NCI-H1417 treated with DMSO at 0.1 percent for 48 hours (cell line): Measurements from ENCODE around the gene IQGAP2.

ENCODE experiments used
- DNase-seq: peaks from one replicate; lab custom pipeline; 2025; lab: John Stamatoyannopoulos, UW

IQGAP2 gene

DNA sequence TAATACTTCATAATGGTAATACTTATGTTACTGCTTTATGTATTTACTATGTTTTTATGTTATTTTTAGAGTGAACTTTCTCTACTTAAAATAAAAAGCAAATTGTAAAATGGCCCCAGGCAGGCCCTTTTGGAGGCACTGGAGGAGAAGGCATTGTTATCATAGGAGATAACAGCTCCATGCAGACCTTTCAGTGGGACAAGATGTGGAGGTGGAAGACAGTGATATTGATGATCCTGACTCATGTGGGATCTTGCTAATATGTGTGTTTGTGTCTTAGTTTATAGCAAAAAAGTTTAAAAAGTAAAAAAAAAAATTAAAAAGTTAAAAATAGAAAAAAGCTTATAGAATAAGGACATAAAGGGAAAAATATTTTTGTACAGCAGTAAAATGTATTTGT is 74.5 kb downstream of the IQGAP2 start:
- DNase-seq, result no peak

- DNase-seq, result no peak
These were observed 76.2 kb downstream of the IQGAP2 start for GRCh38 chr5:76479281-76479680.

- DNase-seq, result no peak
These were observed 77.0 kb downstream of the IQGAP2 start for GRCh38 chr5:76479973-76480667.

DNA sequence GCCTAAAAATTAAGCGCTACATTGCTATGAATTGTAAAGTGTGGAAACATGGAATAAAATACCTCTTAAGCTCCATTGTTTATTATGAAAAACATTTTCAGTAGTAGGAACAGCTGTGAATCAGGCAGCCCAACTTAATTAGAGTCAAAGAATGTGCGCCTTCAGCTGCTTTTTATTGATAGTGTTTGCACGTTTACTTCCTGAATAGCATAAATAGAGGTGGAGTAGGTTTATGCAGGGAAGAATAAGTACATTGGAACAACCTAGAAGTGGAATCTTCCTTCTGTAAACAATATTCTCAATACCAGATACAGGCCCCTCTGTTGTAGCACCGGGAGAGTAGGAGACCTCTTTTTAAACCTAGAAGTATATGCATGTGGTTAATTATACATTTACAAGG is 79.9 kb downstream of the IQGAP2 start:
- no peak for DNase-seq

GRCh38 chr5:76483433-76483832 is 80.3 kb downstream of the IQGAP2 start:
- no peak for DNase-seq

DNA sequence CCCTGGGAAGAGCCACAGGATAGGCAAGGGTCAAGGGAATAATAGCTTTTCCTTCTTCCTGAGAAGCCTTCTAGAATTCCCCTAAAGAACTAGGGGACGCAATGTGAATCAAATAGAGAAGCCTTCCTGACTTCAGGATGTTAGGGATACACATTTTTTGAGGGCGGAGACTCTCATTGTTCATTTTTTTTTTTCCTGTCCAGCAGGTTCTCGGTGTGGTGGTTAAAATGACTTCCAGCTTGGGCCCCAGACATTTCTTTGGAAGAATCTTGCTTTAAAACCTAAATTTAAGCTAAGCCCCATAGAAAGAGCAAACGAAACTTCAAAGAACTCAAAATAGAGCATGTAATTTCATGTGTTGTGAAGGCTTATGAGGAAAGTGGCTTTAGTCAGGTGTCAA is 80.8 kb downstream of the IQGAP2 start:
- no peak for DNase-seq

GRCh38 chr5:76485511-76485910 is 82.4 kb downstream of the IQGAP2 start:
- DNase-seq, result no peak

DNA sequence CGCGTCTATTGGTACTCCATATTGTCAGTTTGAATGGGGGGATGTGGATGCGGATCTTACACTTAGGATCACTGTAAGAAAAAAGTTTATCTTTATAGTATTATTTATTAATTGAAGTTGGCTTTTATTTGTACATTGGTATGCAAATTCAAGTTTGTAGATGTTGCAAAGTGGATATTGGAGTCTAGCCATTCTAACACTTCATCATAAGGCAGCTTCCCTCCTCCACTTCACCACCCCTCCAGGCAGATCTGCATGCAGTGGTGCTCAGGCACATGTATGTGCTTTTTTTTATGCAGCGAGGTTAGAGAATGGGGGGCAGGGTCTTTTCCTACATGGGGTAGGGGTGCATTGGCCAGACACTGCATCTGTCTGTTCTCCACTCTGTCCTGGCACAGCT is 84.3 kb downstream of the IQGAP2 start:
- no peak for DNase-seq

DNA sequence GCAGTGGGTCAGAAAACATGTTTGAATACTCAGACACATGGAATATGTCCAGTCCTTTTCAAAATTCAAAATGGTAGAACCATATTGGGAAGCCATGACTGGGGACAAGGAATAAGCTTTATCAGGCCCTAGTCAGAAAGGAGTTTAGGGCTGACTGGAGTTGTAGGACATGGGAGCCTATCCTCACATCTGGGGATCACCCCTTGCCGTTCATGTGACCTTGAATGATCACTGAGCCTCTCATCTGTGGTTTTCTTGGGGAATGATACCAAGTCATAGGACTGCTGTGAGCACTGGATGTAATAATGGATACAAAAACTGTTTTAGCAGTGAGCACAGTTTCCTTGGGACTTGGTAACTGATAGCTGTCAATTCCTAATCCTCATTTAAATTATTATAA is 84.7 kb downstream of the IQGAP2 start:
- no peak for DNase-seq

DNA sequence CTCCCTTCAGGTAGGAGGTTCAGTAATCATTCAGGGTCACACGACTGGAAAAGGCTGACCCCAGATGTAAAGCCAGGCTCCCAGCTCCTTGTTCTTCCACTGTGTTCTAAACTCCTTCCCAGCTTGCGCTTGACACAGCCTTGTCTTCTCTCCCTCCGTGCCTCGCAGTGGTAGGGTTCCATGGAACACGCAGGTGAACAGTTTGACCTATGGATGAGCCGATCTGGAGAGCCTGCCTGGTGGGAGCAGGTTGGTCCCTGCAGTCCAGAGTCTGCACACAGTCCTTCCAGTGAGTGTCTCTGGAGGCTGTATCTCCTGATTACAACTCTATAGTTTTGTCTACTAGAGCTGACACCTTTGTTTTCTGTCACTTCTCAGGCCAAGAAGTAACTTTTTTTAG is 85.9 kb downstream of the IQGAP2 start:
- no peak for DNase-seq

- no peak for DNase-seq
These were observed 87.0 kb downstream of the IQGAP2 start for GRCh38 chr5:76489877-76490688.

DNA sequence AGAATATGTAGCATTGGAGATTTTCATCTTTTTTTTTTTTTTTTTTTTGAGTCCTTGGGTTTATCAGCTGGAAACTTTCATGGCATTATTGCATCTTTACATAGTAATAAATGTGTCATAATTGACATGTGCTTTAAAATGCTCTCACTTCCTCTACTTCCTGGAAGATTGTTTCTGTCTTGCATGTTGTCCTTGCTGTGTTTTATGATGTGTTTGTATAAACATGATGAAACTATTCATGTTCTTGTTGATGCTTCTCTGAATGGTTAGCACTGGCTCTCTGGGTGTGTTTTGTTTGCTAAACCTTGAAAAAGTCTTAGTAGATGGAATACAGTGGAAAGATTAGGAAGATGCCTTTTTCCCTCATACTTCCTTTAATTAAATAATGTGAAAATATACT is 87.9 kb downstream of the IQGAP2 start:
- DNase-seq, result no peak

- no peak for DNase-seq
These were observed 89.7 kb downstream of the IQGAP2 start for GRCh38 chr5:76492819-76493189.

DNA sequence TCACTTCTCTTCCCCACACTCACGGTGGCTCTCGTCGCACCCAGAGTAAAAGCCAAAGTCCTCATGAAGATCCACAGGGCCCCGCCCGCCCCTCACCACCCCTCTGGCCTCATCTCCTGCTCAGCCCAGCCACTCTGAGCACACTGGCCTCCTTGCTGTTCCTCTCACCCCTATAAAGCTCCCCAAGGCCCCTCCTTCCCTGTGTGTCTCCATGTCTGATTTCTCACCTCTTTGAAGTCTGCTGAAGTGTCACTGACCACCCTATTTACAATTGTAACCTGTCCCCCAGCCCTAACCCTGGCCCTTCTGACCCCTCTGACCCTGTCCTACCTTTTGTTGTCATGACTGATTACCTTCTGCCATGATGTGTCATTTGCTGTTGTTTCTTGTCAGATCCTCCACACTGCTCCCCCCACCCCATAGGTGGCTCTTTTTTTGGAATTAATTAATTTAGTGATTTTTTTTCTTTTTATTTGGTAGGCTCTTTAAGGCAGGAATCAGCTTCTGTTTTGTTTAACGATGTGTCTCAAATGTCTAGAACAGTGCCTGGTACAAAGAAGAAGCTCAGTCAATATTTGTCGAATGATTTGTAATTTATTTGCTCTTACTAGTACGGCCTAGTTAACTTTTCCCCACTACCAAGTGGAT is 90.2 kb downstream of the IQGAP2 start:
- no peak for DNase-seq

GRCh38 chr5:76494201-76494600 is 91.1 kb downstream of the IQGAP2 start:
- no peak for DNase-seq

- DNase-seq, result no peak
These were observed 92.8 kb downstream of the IQGAP2 start for GRCh38 chr5:76495870-76496269.

- no peak for DNase-seq
These were observed 94.0 kb downstream of the IQGAP2 start for GRCh38 chr5:76497065-76497460.

DNA sequence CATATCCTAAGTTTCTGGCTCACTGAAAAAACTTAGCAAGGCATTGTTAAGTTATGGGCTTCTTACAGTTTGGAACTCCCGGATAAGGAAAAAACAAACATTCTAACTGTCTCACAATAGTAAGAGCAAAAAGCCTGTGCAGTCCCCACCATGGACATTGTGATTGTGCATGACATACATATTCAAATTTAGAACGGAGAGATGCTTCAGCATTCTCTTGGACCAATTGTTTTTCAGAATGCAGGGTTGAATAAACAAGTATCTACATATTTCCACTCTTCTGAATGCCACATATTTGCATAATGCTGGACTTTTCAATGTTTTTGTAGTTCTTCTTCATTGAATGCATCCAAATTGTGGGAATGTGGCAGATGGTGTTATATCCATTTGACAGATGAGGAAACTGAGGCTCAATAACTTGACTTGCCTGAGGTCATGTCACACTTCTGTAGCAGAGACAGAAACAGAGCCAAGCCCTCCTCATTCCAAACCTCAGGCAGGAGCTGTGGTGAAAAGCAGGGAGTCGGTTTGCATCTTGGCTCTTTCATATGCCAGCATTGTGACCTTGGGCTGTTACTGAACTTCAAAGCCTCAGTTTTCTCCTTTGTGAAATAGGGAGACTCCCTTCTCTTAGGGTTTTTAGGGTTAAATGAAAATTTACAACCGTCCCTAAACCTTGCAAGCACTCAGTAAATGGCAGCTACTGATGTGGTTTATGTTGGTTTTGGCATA is 95.1 kb downstream of the IQGAP2 start:
- no peak for DNase-seq

- no peak for DNase-seq
These were observed 96.5 kb downstream of the IQGAP2 start for GRCh38 chr5:76499507-76500161.

GRCh38 chr5:76500633-76501393 is 97.7 kb downstream of the IQGAP2 start:
- DNase-seq, result no peak

GRCh38 chr5:76503929-76504328 is 100.8 kb downstream of the IQGAP2 start:
- no peak for DNase-seq
